Uterus (tissue), 2 donors: ENCODE results near the gene LLCFC1.

Experiments used
- POLR2A ChIP-seq, 2 donors: fragments of 450-650 bp; IDR thresholded peaks; one replicate each; pipeline ENCODE4 v1.6.1; 2016; ENCODE audit warnings: antibody characterized with exemption in 2 of 2, mild to moderate bottlenecking in 1 of 2, moderate library complexity in 1 of 2
- TF ChIP-seq, protein P1 (sequence below), 4 experiments: fragments of 200-600 bp in 2 of 4; fragments of 450-650 bp in 2 of 4; sonication (generic) in 2 of 4; IDR thresholded peaks; one replicate each; pipeline ENCODE4 v1.5.1; 2016 to 2019; ENCODE audit warnings: antibody characterized with exemption in 4 of 4, mild to moderate bottlenecking in 2 of 4, moderate library complexity in 1 of 4

GRCh38 chr7:142984297-142984696, 45.0 kb downstream of the LLCFC1 start:
- TF ChIP-seq, protein P1, sequence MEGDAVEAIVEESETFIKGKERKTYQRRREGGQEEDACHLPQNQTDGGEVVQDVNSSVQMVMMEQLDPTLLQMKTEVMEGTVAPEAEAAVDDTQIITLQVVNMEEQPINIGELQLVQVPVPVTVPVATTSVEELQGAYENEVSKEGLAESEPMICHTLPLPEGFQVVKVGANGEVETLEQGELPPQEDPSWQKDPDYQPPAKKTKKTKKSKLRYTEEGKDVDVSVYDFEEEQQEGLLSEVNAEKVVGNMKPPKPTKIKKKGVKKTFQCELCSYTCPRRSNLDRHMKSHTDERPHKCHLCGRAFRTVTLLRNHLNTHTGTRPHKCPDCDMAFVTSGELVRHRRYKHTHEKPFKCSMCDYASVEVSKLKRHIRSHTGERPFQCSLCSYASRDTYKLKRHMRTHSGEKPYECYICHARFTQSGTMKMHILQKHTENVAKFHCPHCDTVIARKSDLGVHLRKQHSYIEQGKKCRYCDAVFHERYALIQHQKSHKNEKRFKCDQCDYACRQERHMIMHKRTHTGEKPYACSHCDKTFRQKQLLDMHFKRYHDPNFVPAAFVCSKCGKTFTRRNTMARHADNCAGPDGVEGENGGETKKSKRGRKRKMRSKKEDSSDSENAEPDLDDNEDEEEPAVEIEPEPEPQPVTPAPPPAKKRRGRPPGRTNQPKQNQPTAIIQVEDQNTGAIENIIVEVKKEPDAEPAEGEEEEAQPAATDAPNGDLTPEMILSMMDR (IDR thresholded peaks at IDR 0.05), result no peak
- no peak for TF ChIP-seq POLR2A (IDR thresholded peaks at IDR 0.05)
